HG03159 (cell line): ENCODE measurements around the gene LRCH1.
A peak's percentile ranks its signal among the peaks of the same experiment; 100 is the strongest.
"Not testable (repeated sequence)": the region's sequence is repeated elsewhere in the genome, so short reads cannot be mapped to it uniquely, and the experiment has no call there.

Experiments used
- ATAC-seq: cut with Tn5 transposase; IDR thresholded peaks from one replicate; pipeline ENCODE4 v1.9.1; 2021; ENCODE audit warnings: mild to moderate bottlenecking, moderate library complexity; ENCODE audit not compliant: unreplicated experiment

Gene LRCH1

DNA sequence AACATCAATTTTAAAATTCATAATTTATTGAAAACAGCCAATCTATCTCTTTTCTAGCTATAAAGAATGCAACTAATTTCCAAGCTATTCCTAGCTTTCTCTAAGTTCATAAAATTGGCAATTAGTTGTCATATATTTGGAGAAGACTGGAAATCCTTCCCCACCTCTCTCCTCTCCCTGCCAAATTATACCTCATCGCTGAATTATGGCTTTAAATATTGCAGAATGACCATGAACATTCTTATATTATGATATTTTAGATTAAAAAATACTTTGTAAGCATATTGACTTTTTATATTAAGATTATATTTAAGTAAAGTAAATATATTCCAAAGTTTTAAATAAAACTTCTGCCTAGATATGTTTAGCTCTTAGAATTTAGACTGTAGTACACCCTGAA lies 185.8 kb downstream of the LRCH1 start:
- ATAC-seq: no peak

- no peak for ATAC-seq
Measured at GRCh38 chr13:46739447-46740098, 186.6 kb downstream of the LRCH1 start.

- no peak for ATAC-seq
Measured at GRCh38 chr13:46743191-46743590, 190.2 kb downstream of the LRCH1 start.

- ATAC-seq: no peak
Measured at GRCh38 chr13:46745062-46745461, 192.1 kb downstream of the LRCH1 start.

GRCh38 chr13:46745706-46746105 lies 192.7 kb downstream of the LRCH1 start:
- no peak for ATAC-seq

DNA sequence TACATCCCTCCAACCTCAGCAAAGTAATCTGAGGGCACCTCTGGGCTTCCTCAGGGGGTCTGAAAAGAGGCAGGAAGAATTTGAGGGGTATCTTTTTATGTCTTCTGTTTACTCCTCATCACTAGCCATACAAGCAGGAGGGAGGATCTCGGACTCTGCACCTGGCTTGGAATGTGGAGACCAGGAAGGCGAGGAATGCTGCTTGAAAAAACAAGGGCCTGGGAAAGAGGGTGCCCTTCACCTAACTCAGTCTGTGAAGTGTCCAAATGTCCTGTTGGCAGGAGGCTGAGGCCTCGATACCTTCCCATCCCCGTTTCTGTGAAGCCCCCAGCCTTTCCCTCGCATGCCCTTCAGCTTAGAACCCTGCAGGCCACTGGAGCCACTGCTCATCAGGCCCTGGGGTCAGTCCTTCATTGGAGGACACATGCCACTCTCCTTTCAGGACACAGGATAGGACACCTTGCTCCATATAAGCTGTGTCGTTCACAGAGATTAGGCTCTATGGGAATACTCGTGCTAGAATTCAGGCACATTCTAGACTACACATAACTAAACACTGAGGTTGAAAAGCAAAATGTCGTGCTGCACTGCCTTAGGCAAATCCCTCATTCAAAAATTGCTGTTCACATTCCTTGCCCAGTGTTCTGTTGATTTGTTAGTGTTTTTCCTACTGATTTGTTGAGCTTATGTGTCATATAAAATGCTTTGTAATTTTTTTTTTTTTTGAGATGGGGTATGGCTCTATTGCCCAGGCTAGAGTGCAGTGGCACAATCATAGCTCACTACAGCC lies 194.3 kb downstream of the LRCH1 start:
- ATAC-seq: no peak

GRCh38 chr13:46748300-46748699 lies 195.3 kb downstream of the LRCH1 start:
- no peak for ATAC-seq

GRCh38 chr13:46749951-46750350 lies 197.0 kb downstream of the LRCH1 start:
- no peak for ATAC-seq

DNA sequence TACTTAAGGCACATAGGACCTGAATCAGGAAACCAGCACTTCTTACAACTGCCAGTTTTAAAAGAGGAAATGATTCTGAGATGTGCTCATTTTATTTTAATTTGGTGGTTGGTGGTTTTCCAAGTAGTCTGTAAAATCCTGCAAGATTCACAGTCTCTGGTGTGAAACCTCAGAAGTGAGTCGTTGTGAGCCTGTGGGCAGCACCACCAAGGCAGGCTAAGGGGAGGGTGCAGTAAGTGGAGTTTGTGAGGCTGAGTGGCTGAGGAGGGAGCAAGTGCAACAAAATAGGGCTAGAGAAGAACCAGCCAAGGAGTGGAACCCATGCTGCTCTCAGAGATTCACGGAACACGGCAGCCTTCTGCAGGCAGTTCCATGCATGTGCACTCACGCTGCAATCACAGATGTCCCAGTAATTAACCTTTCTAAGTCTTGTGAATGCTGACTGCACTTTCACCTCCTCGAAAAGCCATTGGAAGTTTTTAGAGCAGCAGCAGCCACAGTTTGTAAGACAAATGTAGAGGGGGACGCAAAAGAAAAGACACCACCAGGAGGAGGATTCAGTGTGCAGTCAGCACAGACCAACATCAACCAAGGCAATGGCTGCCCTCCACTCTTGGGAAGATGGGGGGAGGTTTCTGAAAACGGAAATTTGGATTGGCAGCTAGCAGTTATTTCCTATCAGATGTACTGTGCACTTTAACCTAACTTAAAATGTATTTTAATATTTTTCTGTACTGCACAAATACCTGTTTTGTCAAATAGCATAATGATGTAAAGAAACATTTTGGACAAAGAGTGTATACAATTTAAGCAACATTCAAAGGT lies 199.1 kb downstream of the LRCH1 start:
- ATAC-seq: peak; percentile 78

- ATAC-seq: no peak
Measured at GRCh38 chr13:46753137-46753536, 200.2 kb downstream of the LRCH1 start.

DNA sequence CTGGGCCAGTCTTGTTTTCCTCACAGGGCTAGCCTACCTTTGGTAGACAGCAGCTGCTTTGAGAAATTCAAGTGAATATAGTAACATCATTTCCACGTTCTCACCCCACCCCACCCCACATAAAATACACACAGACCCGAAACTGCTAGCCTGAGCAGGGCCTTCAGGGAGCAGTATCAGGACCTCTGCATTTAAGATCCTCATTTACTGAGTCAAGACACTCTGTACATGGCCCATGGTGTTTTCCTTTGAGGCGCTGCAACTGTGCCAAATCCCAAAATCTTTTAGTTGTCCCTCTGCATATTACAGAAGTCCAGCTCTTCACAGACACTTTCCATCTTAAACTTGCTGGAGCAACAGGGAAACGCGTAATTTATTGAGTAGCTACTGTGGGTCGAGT lies 200.9 kb downstream of the LRCH1 start:
- no peak for ATAC-seq

DNA sequence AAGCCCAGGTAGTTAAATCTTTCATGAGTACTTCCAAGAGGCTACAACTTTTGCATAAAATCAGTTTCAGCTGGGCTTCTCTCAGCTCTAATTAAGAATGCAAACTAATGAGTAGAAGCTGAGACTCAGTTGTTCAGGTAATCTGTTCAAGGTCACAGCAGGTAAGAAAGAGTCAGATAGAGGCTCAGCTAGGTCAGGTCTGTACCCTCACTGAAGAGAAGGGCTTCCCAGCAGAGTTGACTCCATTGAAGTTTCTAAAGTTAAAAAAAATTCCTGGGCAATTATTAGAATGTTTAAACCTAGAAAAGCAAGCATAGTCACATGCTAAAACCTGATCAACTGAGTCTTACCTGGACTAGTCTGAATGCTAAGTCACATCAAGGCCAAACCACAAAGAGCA lies 201.8 kb downstream of the LRCH1 start:
- no peak for ATAC-seq

- not testable (repeated sequence) for ATAC-seq
Measured at GRCh38 chr13:46755508-46755907, 202.5 kb downstream of the LRCH1 start.

DNA sequence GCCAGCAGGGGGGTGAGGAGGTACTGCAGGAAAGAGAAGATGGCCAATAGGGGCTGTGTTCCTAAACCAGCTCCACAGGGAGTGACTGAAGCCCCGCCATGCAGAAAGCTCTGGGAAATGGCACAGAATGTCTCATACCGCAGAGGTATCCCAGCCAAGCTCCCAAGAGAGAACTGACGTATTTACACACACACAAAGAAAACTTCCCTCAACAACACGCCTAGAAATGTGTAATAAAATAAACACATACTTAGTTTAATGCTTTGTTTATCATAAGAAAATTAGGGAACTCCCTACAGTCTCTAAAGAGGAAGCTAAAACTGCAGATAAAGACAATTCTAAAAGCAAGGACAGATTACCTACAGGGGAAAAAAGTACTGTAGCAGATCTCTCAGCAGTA lies 204.0 kb downstream of the LRCH1 start:
- ATAC-seq: no peak

- ATAC-seq: no peak
Measured at GRCh38 chr13:46757640-46758039, 204.7 kb downstream of the LRCH1 start.

DNA sequence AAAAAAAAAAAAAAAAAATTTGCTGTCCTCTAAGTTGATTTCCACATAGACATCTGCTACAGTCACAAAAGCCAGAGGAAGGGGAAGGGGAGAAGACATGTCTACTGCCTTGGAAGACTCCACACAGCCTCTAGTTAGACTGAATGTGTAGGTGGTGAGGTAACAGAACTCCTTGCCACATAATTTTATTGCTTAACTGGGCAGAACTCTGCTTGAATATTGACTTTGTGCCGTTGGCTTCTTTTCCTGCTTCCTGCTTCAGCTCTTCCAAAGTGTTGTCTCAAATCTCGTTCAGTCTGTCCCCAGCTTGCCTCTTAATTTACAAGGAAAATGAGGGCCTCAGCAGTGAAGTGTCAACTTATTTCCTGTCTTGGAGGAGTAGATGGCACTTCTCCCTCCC lies 206.9 kb downstream of the LRCH1 start:
- ATAC-seq: no peak

GRCh38 chr13:46761174-46761573 lies 208.2 kb downstream of the LRCH1 start:
- ATAC-seq: no peak

DNA sequence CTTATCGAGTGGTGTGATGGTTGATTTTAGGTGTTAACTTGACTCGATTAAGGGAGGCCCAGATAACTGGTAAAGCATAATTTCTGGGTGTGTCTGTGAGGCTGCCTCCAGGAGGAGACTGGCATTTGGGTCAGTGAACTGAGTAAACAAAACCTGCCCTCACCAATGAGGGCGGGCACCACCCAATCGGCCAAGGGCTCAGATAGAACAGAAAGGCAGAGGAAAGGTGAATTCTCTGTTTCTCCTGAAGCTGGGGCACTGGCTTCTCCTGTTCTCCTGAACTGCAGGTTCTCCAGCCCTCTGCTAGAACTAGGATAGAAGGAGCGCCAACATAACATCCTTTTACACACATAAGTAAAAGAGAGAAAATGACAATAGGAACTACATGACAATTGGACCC lies 208.9 kb downstream of the LRCH1 start:
- ATAC-seq: no peak

DNA sequence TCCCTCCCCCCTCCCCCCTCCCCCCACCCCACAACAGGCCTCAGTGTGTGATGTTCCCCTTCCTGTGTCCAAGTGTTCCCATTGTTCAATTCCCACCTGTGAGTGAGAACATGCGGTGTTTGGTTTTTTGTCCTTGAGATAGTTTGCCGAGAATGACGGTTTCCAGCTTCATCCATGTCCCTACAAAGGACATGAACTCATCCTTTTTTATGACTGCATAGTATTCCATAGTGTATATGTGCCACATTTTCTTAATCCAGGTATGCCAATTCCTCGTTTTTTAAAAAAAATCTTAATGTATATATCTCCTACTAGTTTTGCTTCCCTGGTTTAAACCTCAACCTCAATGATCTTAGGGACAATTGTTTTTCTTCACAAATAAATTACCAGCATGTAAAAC lies 217.0 kb downstream of the LRCH1 start:
- not testable (repeated sequence) for ATAC-seq

GRCh38 chr13:46771693-46772092 lies 218.7 kb downstream of the LRCH1 start:
- ATAC-seq: no peak

DNA sequence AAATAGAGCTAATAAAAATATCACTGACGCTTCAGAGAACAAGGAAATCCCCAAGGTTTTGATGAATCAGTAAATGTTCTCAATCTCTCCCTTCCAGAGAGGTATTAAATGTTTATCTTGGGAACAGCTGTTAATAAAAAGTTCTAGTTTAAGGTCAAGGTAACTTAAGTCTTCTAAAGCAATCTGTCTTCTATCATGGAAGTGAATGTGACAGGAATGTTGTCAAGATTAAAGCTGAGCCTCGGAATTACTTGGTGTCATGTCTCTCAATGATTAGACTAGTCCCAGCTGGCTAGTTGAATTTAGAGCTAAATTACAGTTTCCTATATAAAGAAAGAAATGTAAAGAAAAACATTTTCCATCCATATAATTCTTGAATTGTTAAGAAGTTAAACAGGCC lies 220.6 kb downstream of the LRCH1 start:
- no peak for ATAC-seq
